GM21367 (cell line): Measurements from ENCODE around the gene GALNT18.
"Not testable (repeated sequence)": the region's sequence is repeated elsewhere in the genome, so short reads cannot be mapped to it uniquely, and the experiment has no call there.

ENCODE experiments used
- ATAC-seq: cut with Tn5 transposase; IDR thresholded peaks from one replicate; pipeline ENCODE4 v1.9.1; 2021; ENCODE audit not compliant: unreplicated experiment

Gene GALNT18

GRCh38 chr11:11471201-11471600 is 150.6 kb downstream of the GALNT18 start:
- ATAC-seq = no peak

DNA sequence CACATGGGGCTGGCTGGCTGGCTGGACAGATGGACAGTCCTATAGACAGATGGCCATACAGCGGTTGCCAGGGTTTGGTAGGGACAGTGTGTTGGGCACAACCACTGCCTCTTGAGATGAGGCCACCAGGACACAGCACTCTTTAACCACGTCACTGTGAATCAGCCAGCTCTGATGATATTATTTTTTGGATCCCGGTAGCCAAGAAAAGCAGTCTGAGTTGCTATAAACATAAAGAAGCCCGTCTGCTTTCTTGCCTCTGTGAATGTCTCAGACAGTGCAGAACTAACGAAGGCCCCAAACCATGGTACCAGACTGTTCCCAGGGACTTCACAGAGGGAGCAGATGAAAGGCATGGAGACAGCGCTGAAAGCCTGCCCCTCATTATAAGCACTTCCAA is 152.9 kb downstream of the GALNT18 start:
- no peak for ATAC-seq

- ATAC-seq = no peak
These were observed 154.5 kb downstream of the GALNT18 start for GRCh38 chr11:11467312-11467711.

DNA sequence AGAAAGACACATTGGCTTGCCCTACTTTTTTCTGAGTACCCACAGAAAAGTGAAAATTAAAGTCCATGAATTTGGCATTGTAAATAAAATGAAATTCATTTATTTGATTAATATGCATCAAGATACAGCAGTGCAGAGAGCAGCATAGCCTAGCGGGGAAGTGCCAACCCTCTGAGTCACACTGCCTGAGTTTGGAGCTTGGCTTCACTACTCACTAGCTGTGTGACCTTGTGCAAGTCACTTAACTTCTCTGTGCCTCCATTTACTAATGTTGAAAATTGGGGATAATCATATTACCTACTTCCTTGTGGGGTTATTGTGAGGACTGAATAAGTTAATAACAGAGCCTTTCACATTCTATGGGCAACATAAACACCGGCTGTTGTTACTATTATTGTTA is 157.2 kb downstream of the GALNT18 start:
- no peak for ATAC-seq

- no peak for ATAC-seq
These were observed 158.4 kb downstream of the GALNT18 start for GRCh38 chr11:11463405-11463804.

DNA sequence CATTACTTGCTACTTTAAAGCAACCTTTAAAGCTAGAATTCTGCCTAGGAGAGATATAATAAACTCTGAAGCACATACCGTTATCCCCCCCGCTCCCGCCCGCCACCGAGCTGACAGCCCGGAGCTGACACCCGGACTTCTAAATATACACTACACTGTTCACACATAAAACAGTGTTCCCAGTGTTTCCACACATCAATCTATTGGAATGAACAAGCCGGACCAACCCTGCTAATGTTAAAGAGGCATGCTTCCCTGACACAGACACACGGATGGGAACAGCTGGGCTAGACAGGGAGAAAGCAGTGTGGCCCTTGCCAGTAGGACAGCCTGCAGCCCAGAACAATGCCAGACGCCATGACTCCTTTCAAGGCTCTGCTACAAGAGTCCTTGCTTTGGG is 160.3 kb downstream of the GALNT18 start:
- ATAC-seq = no peak

GRCh38 chr11:11459578-11459977 is 162.2 kb downstream of the GALNT18 start:
- ATAC-seq = no peak

GRCh38 chr11:11458485-11458884 is 163.3 kb downstream of the GALNT18 start:
- no peak for ATAC-seq

DNA sequence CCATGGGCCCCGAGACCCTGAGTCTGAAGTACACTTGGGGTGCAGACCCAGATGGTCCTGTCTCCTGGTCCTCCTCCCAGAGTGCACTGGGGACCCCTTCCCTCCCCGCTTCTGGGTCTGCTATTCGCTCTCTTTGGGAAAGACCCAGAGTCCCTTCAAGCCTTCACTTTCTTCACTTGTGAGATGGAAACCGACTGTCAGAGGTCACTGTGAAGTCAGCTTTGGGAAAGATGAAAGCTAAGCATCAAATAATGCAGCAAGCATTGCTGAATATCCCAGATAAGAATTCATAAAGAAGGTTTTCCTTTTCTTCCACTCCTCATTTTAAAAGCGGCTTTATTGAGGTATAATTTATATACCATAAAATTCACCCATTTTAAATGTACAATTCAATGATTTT is 163.8 kb downstream of the GALNT18 start:
- ATAC-seq = no peak

GRCh38 chr11:11456866-11457265 is 164.9 kb downstream of the GALNT18 start:
- ATAC-seq = no peak

GRCh38 chr11:11454671-11455223 is 167.1 kb downstream of the GALNT18 start:
- no peak for ATAC-seq

DNA sequence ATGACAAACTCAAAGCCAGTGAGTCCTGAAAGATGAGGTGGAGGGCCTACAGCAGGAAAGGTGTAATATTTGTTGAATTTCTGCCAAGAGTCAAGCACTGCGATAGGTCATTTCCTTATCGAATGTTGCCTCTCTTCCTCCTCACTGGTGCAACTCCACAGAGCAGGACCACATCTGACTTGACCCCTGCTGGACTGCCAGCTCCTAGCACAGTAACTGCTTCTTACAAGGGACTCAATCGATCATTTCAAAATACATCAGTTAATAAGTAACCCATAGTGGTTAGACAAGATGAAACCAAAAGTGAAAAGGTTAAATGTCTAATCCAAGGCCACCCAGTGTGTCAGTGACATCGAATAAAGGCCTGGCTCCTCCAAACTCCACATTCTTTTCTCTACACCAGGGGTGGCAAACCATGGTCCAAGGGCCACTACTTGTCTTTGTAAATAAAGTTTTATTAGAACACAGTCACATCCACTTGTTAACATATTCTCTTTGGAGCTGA is 170.3 kb downstream of the GALNT18 start:
- ATAC-seq = peak; percentile 74

- no peak for ATAC-seq
These were observed 171.0 kb downstream of the GALNT18 start for GRCh38 chr11:11450744-11451362.

- ATAC-seq = no peak
These were observed 172.5 kb downstream of the GALNT18 start for GRCh38 chr11:11449327-11449726.

DNA sequence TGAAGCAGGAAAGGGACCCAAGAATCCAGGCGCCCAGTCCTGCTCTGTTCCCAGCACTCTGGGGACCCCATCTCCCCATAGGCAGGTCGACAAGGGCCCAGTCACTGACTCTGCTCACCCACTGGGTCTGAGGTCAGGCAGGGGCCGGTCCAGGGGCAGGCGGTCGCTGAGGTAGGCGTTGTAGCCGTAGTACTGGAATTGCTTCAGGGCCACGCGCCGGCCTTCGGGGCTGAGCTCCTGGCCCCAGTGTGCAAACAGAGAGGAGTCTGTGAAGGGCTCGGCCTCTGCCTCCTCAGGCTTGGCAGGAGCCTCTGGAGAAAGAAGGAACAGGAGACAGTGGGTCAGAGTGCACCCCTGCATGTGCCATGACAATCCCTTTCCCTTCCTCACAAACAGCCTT is 173.2 kb downstream of the GALNT18 start:
- no peak for ATAC-seq

GRCh38 chr11:11447601-11448000 is 174.2 kb downstream of the GALNT18 start:
- not testable (repeated sequence) for ATAC-seq

GRCh38 chr11:11446967-11447366 is 174.8 kb downstream of the GALNT18 start:
- ATAC-seq = no peak

DNA sequence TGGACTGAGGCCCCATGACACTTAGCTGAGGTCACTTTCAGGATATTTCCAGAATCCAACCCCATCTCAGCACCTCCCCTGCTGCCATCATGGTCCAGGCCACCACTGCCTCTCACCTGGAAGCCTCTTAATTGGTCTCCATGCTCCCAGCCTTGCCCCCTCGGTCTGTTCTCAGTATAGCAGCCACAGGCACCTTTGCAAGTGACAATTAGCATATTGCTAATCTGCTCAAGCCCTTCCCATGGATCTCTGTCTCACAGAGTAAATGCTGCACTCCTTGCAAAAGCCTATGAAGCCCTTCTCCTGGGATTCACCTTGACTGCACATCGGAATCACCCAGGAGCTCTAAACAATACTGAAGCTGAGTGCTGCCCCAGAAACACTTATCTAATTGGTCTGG is 175.2 kb downstream of the GALNT18 start:
- ATAC-seq = no peak

GRCh38 chr11:11445441-11446185 is 176.2 kb downstream of the GALNT18 start:
- no peak for ATAC-seq

DNA sequence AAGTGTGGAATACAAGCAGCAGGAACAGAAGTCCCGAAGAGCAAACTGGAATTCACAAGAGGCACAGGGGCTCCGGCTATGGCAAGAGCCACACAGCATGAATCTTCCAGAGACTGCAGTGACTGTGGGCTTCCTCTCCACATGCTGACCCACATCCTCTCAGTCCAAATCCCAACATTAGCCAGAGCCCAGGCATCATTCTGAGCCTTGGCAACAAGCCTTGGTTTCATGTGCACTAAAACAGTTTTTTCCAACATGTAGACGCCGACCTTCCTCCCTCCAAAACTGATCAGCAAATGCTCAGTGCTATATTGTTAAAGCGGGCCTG is 177.0 kb downstream of the GALNT18 start:
- no peak for ATAC-seq

- no peak for ATAC-seq
These were observed 177.6 kb downstream of the GALNT18 start for GRCh38 chr11:11444027-11444803.

DNA sequence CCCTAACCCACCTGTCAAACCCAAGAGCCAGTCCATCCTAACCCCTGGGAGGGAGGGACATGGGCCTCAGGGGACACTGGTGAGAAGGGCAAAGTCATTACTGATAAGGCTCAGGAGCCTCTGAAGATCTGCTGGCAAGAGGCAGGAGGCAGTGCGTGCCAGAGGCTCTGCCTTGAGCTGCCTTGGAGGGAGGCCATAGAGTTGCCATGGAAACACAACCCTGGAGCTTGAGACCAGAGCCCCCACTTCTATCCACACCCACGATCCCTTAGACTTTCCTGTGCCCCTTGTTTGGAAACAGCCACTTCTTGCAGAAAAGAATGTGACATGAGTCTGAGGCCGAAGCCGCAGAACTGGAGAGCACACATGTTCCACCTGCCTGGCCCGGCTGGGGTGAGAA is 179.0 kb downstream of the GALNT18 start:
- no peak for ATAC-seq
